ENCODE measurements around the gene N4BP3. TPM values are rescaled to one million over a fixed set of nuclear protein-coding genes. Genes with fewer than 3 reads are reported as not detected.

Gene N4BP3
- total RNA-seq, 1 donor from 2014 or later: 107 TPM

DNA sequence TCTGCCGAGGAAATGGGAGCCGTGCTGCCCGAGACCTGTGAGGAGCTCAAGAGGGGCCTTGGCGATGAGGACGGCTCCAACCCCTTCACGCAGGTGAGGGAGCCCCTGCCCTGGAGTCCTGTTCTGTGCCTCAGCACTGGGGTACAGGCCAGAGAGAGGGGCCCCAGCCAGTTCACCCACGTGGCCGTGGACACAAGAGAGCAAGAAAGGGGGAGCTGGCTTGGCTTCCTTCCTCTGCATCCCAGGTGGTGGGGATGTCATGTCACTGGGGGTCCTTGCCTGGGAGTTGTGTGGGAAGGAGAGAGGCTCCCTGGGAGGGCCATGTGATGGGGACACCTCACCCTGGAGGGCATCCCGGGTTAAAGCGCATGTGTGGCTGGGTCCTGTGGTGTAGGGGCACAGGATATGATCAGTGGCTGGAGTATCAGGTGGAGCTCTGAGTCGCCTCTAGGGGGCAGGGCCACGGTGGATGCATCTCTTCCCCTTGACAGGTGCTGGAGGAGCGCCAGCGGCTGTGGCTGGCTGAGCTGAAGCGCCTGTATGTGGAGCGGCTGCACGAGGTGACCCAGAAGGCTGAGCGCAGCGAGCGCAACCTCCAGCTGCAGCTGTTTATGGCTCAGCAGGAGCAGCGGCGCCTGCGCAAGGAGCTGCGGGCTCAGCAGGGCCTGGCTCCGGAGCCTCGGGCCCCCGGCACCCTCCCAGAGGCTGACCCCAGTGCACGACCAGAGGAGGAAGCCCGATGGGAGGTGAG lies 7.5 kb downstream of the N4BP3 start:
- no peaks in the 10 kb centered on the region for H3K9me3 Mint-ChIP-seq (ENCODE audit: unreplicated experiment)
- peaks cover 61% of the 10 kb centered on the region for H3K4me1 Mint-ChIP-seq (ENCODE audit: unreplicated experiment)
- peak overlapping the region; percentile 11 for H3K4me3 Mint-ChIP-seq (ENCODE audit: unreplicated experiment)
- TF ChIP-seq, protein P1, sequence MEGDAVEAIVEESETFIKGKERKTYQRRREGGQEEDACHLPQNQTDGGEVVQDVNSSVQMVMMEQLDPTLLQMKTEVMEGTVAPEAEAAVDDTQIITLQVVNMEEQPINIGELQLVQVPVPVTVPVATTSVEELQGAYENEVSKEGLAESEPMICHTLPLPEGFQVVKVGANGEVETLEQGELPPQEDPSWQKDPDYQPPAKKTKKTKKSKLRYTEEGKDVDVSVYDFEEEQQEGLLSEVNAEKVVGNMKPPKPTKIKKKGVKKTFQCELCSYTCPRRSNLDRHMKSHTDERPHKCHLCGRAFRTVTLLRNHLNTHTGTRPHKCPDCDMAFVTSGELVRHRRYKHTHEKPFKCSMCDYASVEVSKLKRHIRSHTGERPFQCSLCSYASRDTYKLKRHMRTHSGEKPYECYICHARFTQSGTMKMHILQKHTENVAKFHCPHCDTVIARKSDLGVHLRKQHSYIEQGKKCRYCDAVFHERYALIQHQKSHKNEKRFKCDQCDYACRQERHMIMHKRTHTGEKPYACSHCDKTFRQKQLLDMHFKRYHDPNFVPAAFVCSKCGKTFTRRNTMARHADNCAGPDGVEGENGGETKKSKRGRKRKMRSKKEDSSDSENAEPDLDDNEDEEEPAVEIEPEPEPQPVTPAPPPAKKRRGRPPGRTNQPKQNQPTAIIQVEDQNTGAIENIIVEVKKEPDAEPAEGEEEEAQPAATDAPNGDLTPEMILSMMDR (IDR thresholded peaks at IDR 0.05; ENCODE audit: unreplicated experiment): peak; percentile 54
- H3K27ac Mint-ChIP-seq (ENCODE audit: unreplicated experiment): peak overlapping the region; percentile 72
- peaks cover 17% of the 10 kb centered on the region for H3K36me3 Mint-ChIP-seq (ENCODE audit: low read depth, unreplicated experiment)
- DNase-seq (ENCODE audit: low spot score): no peak
- H3K27me3 Mint-ChIP-seq (ENCODE audit: unreplicated experiment): peaks cover 24% of the 10 kb centered on the region

DNA sequence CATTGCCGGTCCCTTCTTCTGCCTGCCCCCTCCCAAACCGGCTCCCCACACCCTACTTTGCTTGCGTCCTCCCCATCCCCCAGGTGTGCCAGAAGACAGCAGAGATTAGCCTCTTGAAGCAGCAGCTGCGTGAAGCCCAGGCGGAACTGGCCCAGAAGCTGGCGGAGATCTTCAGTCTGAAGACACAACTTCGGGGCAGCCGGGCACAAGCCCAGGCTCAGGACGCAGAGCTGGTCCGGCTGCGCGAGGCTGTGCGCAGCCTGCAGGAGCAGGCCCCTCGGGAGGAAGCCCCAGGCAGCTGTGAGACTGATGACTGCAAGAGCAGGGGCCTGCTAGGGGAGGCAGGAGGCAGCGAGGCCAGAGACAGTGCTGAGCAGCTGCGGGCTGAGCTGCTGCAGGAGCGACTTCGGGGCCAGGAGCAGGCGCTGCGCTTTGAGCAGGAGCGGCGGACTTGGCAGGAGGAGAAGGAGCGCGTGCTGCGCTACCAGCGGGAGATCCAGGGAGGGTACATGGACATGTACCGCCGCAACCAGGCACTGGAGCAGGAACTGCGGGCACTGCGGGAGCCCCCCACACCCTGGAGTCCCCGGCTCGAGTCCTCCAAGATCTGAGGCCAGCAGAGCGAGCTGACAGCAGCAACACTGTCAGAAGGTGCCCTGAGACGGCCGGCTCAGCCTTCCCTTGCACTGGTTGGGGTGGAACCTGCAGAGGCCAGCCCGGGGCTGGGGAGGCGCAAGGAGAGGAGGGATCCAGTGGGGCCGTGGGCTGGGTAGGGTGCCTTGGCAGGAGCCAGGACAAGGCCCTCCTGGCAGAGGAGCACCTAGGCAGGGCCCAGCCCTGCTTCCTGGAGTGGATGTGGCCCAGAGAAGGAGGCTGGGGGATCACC lies 8.3 kb downstream of the N4BP3 start:
- H3K27ac Mint-ChIP-seq (ENCODE audit: unreplicated experiment): peak overlapping the region; percentile 64
- no peak for DNase-seq (ENCODE audit: low spot score)
- H3K27me3 Mint-ChIP-seq (ENCODE audit: unreplicated experiment): peaks cover 21% of the 10 kb centered on the region
- TF ChIP-seq, protein P1 (IDR thresholded peaks at IDR 0.05; ENCODE audit: unreplicated experiment): no peak
- H3K4me1 Mint-ChIP-seq (ENCODE audit: unreplicated experiment): peaks cover 59% of the 10 kb centered on the region
- no peaks in the 10 kb centered on the region for H3K9me3 Mint-ChIP-seq (ENCODE audit: unreplicated experiment)
- peaks cover 17% of the 10 kb centered on the region for H3K36me3 Mint-ChIP-seq (ENCODE audit: low read depth, unreplicated experiment)
- no peak overlapping the region for H3K4me3 Mint-ChIP-seq (ENCODE audit: unreplicated experiment)

DNA sequence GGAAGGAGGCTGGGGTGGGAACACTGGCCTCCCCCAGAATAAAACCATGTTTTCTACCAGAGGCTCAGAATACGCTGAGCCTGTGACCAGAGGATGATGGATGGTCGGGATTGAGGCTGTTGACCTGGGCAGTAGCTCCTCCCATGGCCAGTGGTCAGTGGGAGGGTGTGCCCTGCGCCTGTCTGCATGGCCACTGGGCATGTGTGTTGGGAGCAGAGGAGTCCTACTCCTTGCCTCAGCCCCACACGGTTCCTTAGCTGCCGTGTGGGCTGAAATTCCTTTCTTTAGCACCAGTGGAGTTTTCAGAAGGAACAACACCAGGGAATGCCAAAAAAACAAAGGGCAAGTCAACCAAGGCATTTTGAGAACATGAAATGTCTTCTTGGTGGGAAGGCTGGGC lies 9.0 kb downstream of the N4BP3 start:
- no peaks in the 10 kb centered on the region for H3K9me3 Mint-ChIP-seq (ENCODE audit: unreplicated experiment)
- peaks cover 21% of the 10 kb centered on the region for H3K27me3 Mint-ChIP-seq (ENCODE audit: unreplicated experiment)
- H3K4me1 Mint-ChIP-seq (ENCODE audit: unreplicated experiment): peaks cover 60% of the 10 kb centered on the region

DNA sequence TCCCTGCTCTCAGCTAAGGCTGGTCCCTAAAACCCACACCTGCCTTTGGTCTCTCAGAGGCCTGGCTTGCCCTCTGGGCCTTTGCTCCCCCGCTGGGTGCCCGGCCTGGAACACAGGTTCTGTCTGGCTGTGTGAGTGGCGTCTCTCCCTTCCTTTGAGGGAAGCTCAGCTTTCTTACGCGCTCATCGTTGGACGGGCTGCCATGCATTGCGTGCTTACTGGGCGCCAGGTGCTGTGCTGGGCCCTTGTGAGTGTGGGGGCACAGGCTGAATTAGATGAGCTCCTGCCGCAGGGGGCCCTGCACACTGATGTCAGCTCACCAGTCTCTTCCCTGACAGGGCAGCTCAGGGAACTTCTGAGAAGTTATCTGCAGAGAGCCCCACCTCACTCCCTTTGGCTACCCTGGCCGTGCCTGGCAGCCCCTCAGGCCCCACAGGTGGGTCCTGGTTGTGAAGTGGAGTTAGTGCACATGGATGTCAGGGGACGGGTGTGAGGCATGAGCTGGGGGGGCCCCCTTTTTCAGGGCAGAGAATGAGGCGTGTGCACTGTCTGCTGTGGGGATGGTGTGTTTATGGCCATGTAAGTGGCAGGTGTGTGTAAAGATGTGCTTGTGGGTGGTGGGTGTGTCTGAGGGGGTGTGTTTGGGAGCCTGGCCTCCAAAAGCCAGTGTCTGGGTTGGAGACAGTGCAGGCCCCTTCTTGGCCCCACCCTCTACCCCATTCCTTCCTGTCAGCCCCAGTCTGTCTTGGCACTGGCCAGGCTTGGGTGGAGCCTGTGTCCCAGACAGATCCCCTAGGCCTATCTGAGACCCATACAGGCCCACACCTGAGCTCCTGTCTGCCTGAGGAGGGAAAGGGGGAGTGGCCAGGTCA lies 10.0 kb downstream of the N4BP3 start:
- DNase-seq (ENCODE audit: low spot score): no peak
- peaks cover 21% of the 10 kb centered on the region for H3K27me3 Mint-ChIP-seq (ENCODE audit: unreplicated experiment)
- peak overlapping the region; percentile 76 for H3K4me3 Mint-ChIP-seq (ENCODE audit: unreplicated experiment)
- H3K9me3 Mint-ChIP-seq (ENCODE audit: unreplicated experiment): no peaks in the 10 kb centered on the region
- H3K36me3 Mint-ChIP-seq (ENCODE audit: low read depth, unreplicated experiment): peaks cover 17% of the 10 kb centered on the region
- peaks cover 63% of the 10 kb centered on the region for H3K4me1 Mint-ChIP-seq (ENCODE audit: unreplicated experiment)
- TF ChIP-seq, protein P1 (IDR thresholded peaks at IDR 0.05; ENCODE audit: unreplicated experiment): no peak
- peak overlapping the region; percentile 85 for H3K27ac Mint-ChIP-seq (ENCODE audit: unreplicated experiment)

More for the DNA sequence above, 9.0 kb downstream of the N4BP3 start:
- TF ChIP-seq, protein P1 (IDR thresholded peaks at IDR 0.05; ENCODE audit: unreplicated experiment): no peak
- H3K27ac Mint-ChIP-seq (ENCODE audit: unreplicated experiment): peak overlapping the region; percentile 64
- no peak overlapping the region for H3K4me3 Mint-ChIP-seq (ENCODE audit: unreplicated experiment)
- DNase-seq (ENCODE audit: low spot score): no peak
- H3K36me3 Mint-ChIP-seq (ENCODE audit: low read depth, unreplicated experiment): peaks cover 17% of the 10 kb centered on the region
